Stomach (tissue), 9 donors: ENCODE results near the gene SNX15. TPM values are rescaled to one million over a fixed set of nuclear protein-coding genes. Genes with fewer than 3 reads are reported as not detected.

ENCODE experiments used
- DNase-seq, 2 donors: peaks; one replicate each; pipeline versions ENCODE4 v3.0.0 to v3.0.0-alpha.2; 2013 to 2019
- H3K27ac ChIP-seq, 5 donors: fragments of 200-600 bp in 4 of 5; sonication (generic) in 4 of 5; one replicate each; pipeline ENCODE4 v1.5.1; 2013 to 2019; ENCODE audit warnings: mild to moderate bottlenecking in 1 of 5, moderate library complexity in 1 of 5
- H3K27me3 ChIP-seq, 3 donors: fragments of 200-600 bp; sonication (generic); one replicate each; pipeline ENCODE4 v1.5.1; 2017 to 2019; ENCODE audit warnings: mixed run types in 1 of 3
- H3K36me3 ChIP-seq, 4 donors: fragments of 200-600 bp; sonication (generic); 1 replicate in 3 of 4; 2 replicates in 1 of 4; pipeline ENCODE4 v1.5.1; 2016 to 2019
- H3K4me1 ChIP-seq, 4 donors: fragments of 200-600 bp; sonication (generic); one replicate each; pipeline ENCODE4 v1.5.1; 2016 to 2019
- H3K4me3 ChIP-seq, 4 donors: fragments of 200-600 bp; sonication (generic) in 3 of 4; one replicate each; pipeline ENCODE4 v1.5.1; 2016 to 2019; ENCODE audit warnings: mild to moderate bottlenecking in 1 of 4
- H3K9me3 ChIP-seq, 4 donors: fragments of 200-600 bp; sonication (generic); one replicate each; pipeline ENCODE4 v1.5.1; 2016 to 2019
- CTCF ChIP-seq, 7 experiments: fragments of 450-650 bp in 4 of 7; fragments of 200-600 bp in 3 of 7; sonication (generic) in 3 of 7; IDR thresholded peaks; one replicate each; pipeline ENCODE4 v1.5.1; 2016 to 2019; ENCODE audit warnings: antibody characterized with exemption in 7 of 7, control low read depth in 2 of 7, mild to moderate bottlenecking in 1 of 7
- EP300 ChIP-seq: sonication (generic); formaldehyde crosslinking; IDR thresholded peaks from one replicate; pipeline ENCODE4 v1.6.1; 2017; ENCODE audit warnings: antibody characterized with exemption
- POLR2A ChIP-seq, 4 donors: fragments of 450-650 bp; IDR thresholded peaks; one replicate each; pipeline ENCODE4 v1.6.1; 2016; ENCODE audit warnings: antibody characterized with exemption in 4 of 4, control low read depth in 2 of 4, mild to moderate bottlenecking in 1 of 4, moderate library complexity in 1 of 4
- POLR2AphosphoS5 ChIP-seq, 3 donors: sonication (generic); formaldehyde crosslinking; IDR thresholded peaks; one replicate each; pipeline ENCODE4 v1.6.1; 2016; ENCODE audit warnings: antibody characterized with exemption in 3 of 3
- WGBS, 5 donors: extraction: QIAGEN DNeasy Blood & Tissue Kit in 3 of 5; methylation state at CpG; one replicate each; pipeline versions ENCODE4 v1.1.5 to v1.1.7; 2013 to 2018; 5-methylcytosine and 5-hydroxymethylcytosine counted together
- intact Hi-C: fragments of 100-400 bp; cut with DNase I; formaldehyde crosslinking; loops from one replicate; pipeline ENCODE4 v1.15.1; 2023; ENCODE audit warnings: low total_unique reads
- polyA plus RNA-seq, 3 donors: library from polyadenylated mRNA; stranded (reverse); fragments of 200-250 nt; gene quantifications; one replicate each; pipeline ENCODE4 v1.2.3, GENCODE V29; 2013
- total RNA-seq, 5 donors: library from RNA; depleted of rRNA; stranded (reverse); fragments of >200 nt; gene quantifications; one replicate each; pipeline versions ENCODE4 v1.1.0 to v1.2.3, GENCODE V29; 2014 to 2016
- donor health status: healthy with polysubstance abuse.
- donor health status: Bipolar disorder and iron deficiency.
- donor health status: healthy.

SNX15 gene
- total and polyA plus RNA-seq, 8 donors = 4.2 to 45.8 (median 19.0) TPM

DNA sequence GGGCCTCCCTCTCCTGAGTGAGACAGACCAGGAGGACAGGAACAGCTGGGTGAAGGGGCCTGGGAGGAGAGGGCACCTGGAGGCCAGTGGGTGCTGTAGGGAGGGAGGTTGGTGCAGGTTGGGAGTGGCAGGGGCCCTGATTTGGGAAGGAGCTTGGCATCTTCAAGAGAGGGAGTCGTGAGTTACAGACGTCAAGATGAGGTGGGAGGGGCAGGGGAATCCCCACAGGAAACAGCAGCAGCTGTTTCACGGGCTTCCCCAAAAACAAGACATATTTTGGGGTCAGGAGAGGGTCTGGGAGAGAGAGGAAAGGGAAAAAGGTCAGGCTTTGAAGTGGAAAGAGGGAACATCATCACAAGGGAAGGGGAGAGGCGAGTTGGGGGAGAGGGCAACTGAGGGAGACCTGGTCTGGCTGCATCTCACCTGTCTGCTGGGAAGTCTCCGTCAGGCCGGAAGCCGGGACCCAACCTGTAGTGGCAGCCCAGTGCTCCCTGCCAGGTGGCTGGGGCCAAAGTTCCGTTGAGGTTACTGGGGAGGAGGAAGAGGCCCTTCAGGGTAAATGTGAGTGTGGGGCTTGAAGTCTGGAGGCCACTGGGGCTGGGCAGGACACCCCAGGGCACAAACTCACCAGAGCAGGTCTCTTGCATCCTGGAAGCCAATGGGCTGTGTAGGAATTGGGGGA is 26.7 kb downstream of the SNX15 start:
- no peak for DNase-seq

GRCh38 chr11:65055538-65055937 is 28.3 kb downstream of the SNX15 start:
- Histone ChIP-seq H3K4me1 (no peaks in the 10 kb centered on the region), H3K27ac (no peak overlapping the region), H3K36me3 (no peaks in the 10 kb centered on the region), H3K9me3 (no peaks in the 10 kb centered on the region), H3K27me3 (peaks cover 0 to 24% (median 0%) of the 10 kb centered on the region in 3 donors), H3K4me3 (no peak overlapping the region)
- no peak for TF ChIP-seq CTCF (IDR thresholded peaks at IDR 0.05)
- TF ChIP-seq POLR2A (IDR thresholded peaks at IDR 0.05) = no peak
- TF ChIP-seq EP300 = no peak
- no peak for TF ChIP-seq POLR2AphosphoS5 (IDR thresholded peaks at IDR 0.05)
- WGBS, 5 donors = 76 to 87% (median 77%) methylated on average over 1 of the region's 1 CpG
- intact Hi-C loops = no loop called here
- no peak for DNase-seq

More for the DNA sequence above, 26.7 kb downstream of the SNX15 start:
- Histone ChIP-seq H3K4me1 (no peaks in the 10 kb centered on the region), H3K9me3 (no peaks in the 10 kb centered on the region), H3K27me3 (peaks cover 0 to 24% (median 0%) of the 10 kb centered on the region in 3 donors), H3K4me3 (no peak overlapping the region), H3K27ac (no peak overlapping the region), H3K36me3 (no peaks in the 10 kb centered on the region)
- intact Hi-C loops = no loop called here
- TF ChIP-seq POLR2A (IDR thresholded peaks at IDR 0.05) = no peak
- no peak for TF ChIP-seq CTCF (IDR thresholded peaks at IDR 0.05)
- no peak for TF ChIP-seq POLR2AphosphoS5 (IDR thresholded peaks at IDR 0.05)
- no peak for TF ChIP-seq EP300
- WGBS, 5 donors = 42 to 58% (median 49%) methylated on average over 8 of the region's 8 CpGs

DNA sequence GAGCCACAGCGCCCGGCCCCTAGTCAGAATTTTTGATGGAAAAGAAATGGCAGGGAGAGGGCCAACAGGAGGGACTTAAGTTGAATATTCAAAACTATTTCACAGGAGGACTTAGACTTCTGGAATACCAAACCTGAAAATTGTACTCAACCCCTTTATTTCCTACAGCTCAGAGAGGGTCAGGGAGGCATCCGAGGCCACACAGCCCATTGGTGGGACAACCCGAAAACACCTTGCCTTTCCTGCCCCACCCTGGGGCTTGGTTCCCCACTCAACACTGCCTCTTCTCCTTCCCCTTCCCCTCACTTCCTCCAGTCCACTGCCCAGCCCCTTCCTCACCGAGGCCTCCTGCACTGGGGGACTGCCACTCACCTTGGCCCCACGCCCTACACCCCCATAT is 29.8 kb downstream of the SNX15 start:
- Histone ChIP-seq H3K9me3 (no peaks in the 10 kb centered on the region), H3K27ac (no peak overlapping the region), H3K27me3 (peaks cover 0 to 24% (median 0%) of the 10 kb centered on the region in 3 donors), H3K4me1 (no peaks in the 10 kb centered on the region), H3K4me3 (no peak overlapping the region), H3K36me3 (no peaks in the 10 kb centered on the region)
- WGBS, 5 donors = 89 to 95% (median 92%) methylated on average over 6 of the region's 6 CpGs
- intact Hi-C loops = no loop called here
- no peak for DNase-seq
- TF ChIP-seq POLR2A (IDR thresholded peaks at IDR 0.05) (no peak), EP300 (no peak), CTCF (IDR thresholded peaks at IDR 0.05) (no peak), POLR2AphosphoS5 (IDR thresholded peaks at IDR 0.05) (no peak)

- no peak overlapping the region for H3K4me3 ChIP-seq
- no peak for DNase-seq
- no peaks in the 10 kb centered on the region for H3K4me1 ChIP-seq
- TF ChIP-seq POLR2AphosphoS5 (IDR thresholded peaks at IDR 0.05) (no peak), POLR2A (IDR thresholded peaks at IDR 0.05) (no peak), EP300 (no peak), CTCF (IDR thresholded peaks at IDR 0.05) (no peak)
- no peaks in the 10 kb centered on the region for H3K36me3 ChIP-seq
- H3K9me3 ChIP-seq = no peaks in the 10 kb centered on the region
- intact Hi-C loops = no loop called here
- no peak overlapping the region for H3K27ac ChIP-seq
- WGBS, 5 donors = 87 to 94% (median 91%) methylated on average over 7 of the region's 7 CpGs
- peaks cover 0 to 20% (median 0%) of the 10 kb centered on the region in 3 donors for H3K27me3 ChIP-seq
These were observed 30.3 kb downstream of the SNX15 start for GRCh38 chr11:65057526-65057925.
